Esophagus (tissue), 2 donors: Measurements from ENCODE around the gene UBALD1. TPM values are rescaled to one million over a fixed set of nuclear protein-coding genes. Genes with fewer than 3 reads are reported as not detected.

ENCODE experiments used
- H3K27ac ChIP-seq, 2 donors: one replicate each; pipeline ENCODE4 v1.5.1; 2013; ENCODE audit warnings: low read depth in 2 of 2, mild to moderate bottlenecking in 2 of 2, inconsistent platforms in 1 of 2, low read length in 1 of 2, moderate library complexity in 1 of 2
- H3K27me3 ChIP-seq, 2 donors: one replicate each; pipeline ENCODE4 v1.6.1; 2013; ENCODE audit warnings: low read length in 2 of 2, control low read depth in 1 of 2, mild to moderate bottlenecking in 1 of 2; ENCODE audit not compliant: insufficient read depth in 2 of 2, control insufficient read depth in 1 of 2
- H3K36me3 ChIP-seq, 2 donors: one replicate each; pipeline ENCODE4 v1.6.1; 2013; ENCODE audit warnings: low read length in 1 of 2; ENCODE audit not compliant: control insufficient read depth in 2 of 2, insufficient read depth in 2 of 2
- H3K4me1 ChIP-seq, 2 donors: one replicate each; pipeline ENCODE4 v1.6.1; 2013; ENCODE audit warnings: low read length in 1 of 2; ENCODE audit not compliant: control insufficient read depth in 2 of 2, insufficient read depth in 2 of 2
- H3K4me3 ChIP-seq, 2 donors: one replicate each; pipeline ENCODE4 v1.5.1; 2013; ENCODE audit warnings: low read length in 2 of 2, mild to moderate bottlenecking in 2 of 2, low read depth in 1 of 2, moderate library complexity in 1 of 2
- H3K9me3 ChIP-seq, 2 donors: one replicate each; pipeline ENCODE4 v1.6.1; 2013; ENCODE audit warnings: mild to moderate bottlenecking in 2 of 2, low read depth in 1 of 2, low read length in 1 of 2, moderate library complexity in 1 of 2; ENCODE audit not compliant: control insufficient read depth in 2 of 2, insufficient read depth in 1 of 2
- WGBS, 2 donors: extraction: QIAGEN DNeasy Blood & Tissue Kit; methylation state at CpG; one replicate each; pipeline ENCODE4 v1.1.7; 2013; 5-methylcytosine and 5-hydroxymethylcytosine counted together
- polyA plus RNA-seq, 2 donors: library from polyadenylated mRNA; stranded (reverse); fragments of 200-250 nt; gene quantifications; one replicate each; pipeline ENCODE4 v1.2.3, GENCODE V29; 2013
- donor health status: healthy with polysubstance abuse.
- donor health status: Bipolar disorder and iron deficiency.

Gene UBALD1
- polyA plus RNA-seq, 2 donors: 18.6 to 34.7 TPM

DNA sequence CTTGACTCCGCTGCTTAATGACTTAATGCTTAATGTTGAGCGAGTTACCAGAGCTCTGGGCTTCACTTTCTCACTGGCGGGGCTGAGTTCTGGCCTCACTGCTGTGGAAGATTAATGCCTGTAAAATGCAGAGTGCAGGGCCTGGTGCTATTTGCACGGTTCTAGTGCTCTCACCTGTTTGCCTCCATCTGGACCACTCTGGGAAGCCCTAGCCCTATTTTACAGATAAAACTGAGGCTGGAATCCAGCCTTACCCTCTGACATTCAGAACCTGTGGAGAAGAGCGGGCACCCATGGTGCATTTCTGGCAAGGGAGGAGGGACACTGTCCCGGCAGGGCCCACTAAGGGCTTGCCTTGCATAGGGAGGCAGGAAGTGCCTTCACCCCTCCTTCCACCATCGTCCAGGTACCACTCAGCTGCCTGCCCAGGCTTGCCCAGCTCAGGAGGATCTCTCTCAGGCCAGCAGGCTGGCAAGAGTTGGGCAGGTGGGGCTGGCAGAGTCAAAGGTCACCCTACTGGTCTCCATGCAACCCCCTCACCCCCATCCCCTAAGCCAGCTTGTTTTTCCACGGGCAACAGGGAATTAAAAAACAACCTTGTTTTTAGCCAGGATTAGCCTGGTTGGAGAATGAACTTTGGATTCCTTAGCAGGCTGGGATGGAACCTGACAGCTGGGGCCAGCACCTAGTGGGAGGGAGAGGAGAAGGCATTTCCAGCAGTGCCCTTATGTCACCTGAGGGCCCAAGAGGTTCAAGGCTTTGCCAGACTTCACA lies 4.1 kb upstream of the UBALD1 start:
- 62 to 65% methylated on average over 8 of the region's 8 CpGs for WGBS, 2 donors
- H3K4me1 ChIP-seq: peaks cover 16 to 19% of the 10 kb centered on the region in 2 donors
- no peaks in the 10 kb centered on the region for H3K27me3 ChIP-seq
- H3K27ac ChIP-seq: no peak overlapping the region
- no peaks in the 10 kb centered on the region for H3K36me3 ChIP-seq
- H3K4me3 ChIP-seq: no peak overlapping the region
- no peaks in the 10 kb centered on the region for H3K9me3 ChIP-seq

DNA sequence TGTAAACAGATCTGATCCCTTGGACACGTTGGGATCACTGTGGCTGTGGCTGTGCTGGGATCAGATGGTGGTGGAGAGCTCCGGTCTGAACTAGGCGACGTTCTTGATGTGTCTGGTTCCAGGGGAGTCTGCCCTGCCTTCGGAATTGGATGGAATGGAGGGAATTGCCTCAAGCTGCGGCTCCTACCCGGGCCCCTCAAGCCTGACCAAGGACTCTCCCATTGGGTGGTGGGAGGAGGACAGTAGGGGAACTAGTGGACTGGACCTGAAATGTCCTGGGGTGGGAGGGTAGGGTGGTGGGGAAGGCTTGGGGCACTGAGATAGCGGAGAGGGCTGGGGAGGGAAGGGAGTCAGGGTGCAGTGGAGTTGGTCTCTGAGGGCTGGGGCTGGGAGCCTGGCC lies 3.2 kb upstream of the UBALD1 start:
- H3K4me3 ChIP-seq: no peak overlapping the region
- H3K36me3 ChIP-seq: no peaks in the 10 kb centered on the region
- no peak overlapping the region for H3K27ac ChIP-seq
- peaks cover 19 to 26% of the 10 kb centered on the region in 2 donors for H3K4me1 ChIP-seq
- H3K9me3 ChIP-seq: no peaks in the 10 kb centered on the region
- no peaks in the 10 kb centered on the region for H3K27me3 ChIP-seq
- WGBS, 2 donors: 85 to 88% methylated on average over 8 of the region's 8 CpGs

DNA sequence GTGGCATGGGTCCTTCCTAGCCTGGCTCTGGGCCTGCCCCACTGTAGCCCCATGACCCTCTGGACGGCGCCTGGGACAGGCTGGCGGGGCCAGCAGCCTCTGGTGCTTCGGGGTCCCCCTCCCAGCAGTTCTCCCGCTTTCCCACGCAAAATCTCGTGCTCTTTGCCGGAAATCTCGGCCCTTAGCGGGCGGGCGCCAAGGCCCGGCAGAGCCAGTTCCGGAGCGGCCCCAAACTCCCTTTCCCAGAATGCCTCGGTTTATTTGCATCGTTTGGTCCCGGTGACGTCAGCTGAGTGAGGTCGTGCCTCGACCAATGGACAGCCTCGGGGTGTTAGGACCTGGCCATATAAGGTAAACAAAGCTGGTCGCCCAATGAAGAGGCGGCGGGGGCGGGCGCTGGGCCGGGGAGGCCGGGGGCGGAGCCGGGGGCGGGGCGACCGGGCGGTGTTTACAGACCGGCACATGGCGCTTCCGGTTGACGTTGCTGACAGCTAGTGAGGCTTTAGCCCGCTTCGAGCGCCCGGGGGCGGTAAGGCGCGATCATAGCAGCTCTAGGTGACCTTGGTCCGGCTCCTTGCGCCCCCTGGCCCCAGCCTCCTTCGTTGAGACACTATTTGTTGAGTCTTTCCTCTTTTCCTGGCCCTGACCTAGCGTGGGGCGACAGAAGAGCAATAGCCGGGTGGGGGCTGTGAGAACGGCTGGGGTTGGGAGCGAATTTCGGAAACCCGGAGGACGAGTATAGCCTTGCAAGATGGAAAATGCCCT lies 1.5 kb upstream of the UBALD1 start:
- Histone ChIP-seq H3K4me1 (peaks cover 21 to 38% of the 10 kb centered on the region in 2 donors), H3K27ac (peak overlapping the region; percentile 95 to 97), H3K4me3 (peak overlapping the region; percentile 49 to 66), H3K9me3 (no peaks in the 10 kb centered on the region), H3K36me3 (no peaks in the 10 kb centered on the region), H3K27me3 (no peaks in the 10 kb centered on the region)
- 1% methylated on average over 53 to 57 of the region's 57 CpGs for WGBS, 2 donors

DNA sequence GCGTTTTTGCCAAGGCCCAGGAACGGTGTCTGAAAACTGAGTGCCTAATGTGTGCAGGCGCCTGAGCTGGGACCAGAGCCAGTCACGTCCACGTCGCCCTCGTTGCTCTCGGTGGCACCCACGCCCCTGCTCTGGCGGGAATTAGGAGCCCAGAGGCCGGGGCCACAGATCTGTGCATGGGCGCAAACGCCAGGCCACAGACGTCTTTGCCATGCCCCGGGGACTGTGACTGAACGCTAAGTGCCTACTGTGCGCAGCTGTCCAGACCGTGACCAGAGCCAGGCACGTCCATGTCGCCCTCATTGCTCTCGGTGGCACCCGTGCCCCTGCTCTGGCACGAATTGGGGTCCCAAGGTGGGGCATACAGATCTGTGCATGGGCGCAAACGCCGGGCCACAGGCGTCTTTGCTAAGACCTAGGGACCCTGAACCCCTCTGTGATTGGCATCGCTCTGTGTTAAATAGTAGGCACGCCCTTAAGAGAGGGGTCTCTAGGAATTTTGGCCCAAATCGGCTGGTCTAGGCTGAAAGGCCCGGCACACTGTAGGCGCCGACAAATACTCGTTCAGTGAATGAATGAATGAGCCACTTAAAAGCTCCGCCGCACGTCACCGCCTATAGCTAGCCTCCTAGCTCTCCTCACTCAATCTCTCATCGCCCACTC lies 827 bp upstream of the UBALD1 start:
- whole genome bisulfite sequencing, 2 donors: 66 to 73% methylated on average over 39 of the region's 39 CpGs
- Histone ChIP-seq H3K4me3 (peak overlapping the region; percentile 39 to 85), H3K27me3 (no peaks in the 10 kb centered on the region), H3K4me1 (peaks cover 21 to 41% of the 10 kb centered on the region in 2 donors), H3K9me3 (no peaks in the 10 kb centered on the region), H3K36me3 (peaks cover 0 to 1% of the 10 kb centered on the region in 2 donors), H3K27ac (peak overlapping the region; percentile 84 to 95)

DNA sequence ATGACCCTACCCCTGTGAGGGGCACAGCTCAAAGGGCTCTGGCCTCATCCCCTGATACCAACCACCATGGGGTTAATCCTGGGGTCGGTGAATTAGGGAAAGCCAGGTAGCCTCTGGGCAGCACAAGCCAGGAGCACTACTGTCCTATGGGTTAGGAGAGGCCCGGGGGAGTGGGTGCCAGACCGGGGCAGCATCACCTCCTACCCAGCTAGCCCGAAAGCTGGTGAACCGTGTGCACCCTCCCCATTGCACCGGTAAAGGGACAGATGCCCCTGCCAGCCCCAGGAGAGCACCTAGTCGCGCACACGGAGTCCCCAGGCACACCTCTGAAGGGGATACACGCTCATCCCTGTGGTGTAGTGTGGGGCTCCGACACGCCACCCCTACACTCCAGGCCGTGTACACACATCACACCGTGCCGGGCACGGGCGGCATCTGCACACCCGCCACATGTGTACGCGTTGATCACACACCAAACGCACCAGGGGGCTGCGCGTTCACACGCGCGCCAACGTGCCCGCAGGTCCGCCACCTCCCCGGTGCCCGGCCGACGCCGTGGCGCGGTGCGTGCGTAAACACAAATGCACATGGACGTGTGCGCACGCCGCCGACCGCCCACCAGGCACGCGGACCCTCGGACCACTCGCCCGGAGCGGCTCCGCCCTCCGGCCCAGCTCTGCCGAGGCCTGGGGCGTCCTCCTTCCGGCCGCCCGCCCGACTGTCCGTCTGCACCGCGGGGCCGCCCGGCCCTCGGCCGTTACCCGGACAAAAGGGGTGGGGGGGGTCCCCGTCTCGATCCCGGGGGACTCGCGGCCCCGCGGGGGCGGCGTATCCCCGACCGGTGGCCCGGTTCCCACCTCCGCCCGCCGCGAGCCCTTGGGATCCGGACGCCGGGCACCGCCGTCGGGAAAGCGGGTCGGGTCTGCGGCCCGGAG lies 785 bp downstream of the UBALD1 start:
- H3K4me1 ChIP-seq: peaks cover 18 to 40% of the 10 kb centered on the region in 2 donors
- H3K9me3 ChIP-seq: no peaks in the 10 kb centered on the region
- peak overlapping the region; percentile 84 to 95 for H3K27ac ChIP-seq
- peaks cover 4 to 12% of the 10 kb centered on the region in 2 donors for H3K36me3 ChIP-seq
- H3K4me3 ChIP-seq: peak overlapping the region; percentile 85 to 95
- WGBS, 2 donors: 1 to 2% methylated on average over 56 to 92 of the region's 92 CpGs
- no peaks in the 10 kb centered on the region for H3K27me3 ChIP-seq

DNA sequence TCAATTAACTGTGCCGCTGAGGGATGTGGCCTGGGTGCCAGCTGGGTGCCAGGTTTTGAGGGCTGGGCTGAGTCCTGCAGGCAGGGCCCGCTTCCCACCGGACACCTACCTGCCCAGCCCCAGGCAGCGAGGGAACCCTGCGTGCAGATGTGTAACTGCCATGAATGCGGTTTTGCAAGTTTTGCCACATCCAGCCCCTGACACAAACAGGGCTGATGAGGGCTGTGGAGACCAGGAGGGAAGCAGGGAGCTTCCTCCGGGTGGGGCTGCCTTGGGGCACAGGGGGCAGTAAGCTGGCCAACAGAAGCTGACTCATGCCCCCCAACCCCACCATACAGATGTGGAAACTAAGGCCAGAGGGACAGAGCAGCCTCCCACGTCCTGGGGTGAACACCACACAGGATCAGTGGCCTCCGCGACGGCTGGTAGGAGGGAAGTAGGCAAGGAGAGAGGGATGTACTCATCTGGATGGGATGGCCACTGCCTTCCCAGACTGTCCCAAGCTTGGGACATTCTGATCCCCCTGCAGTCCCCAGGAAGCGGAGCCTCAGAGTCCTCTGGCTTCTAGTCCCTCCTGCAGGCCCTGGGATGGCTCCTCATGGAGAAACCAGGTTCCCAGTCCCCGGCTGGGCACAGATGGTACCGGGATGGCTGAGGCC lies 1.6 kb downstream of the UBALD1 start:
- H3K36me3 ChIP-seq: peaks cover 4 to 19% of the 10 kb centered on the region in 2 donors
- H3K27ac ChIP-seq: peak overlapping the region; percentile 47 to 65
- peak overlapping the region; percentile 85 to 95 for H3K4me3 ChIP-seq
- peaks cover 13 to 34% of the 10 kb centered on the region in 2 donors for H3K4me1 ChIP-seq
- WGBS, 2 donors: 35 to 39% methylated on average over 14 of the region's 14 CpGs
- H3K9me3 ChIP-seq: no peaks in the 10 kb centered on the region
- no peaks in the 10 kb centered on the region for H3K27me3 ChIP-seq

DNA sequence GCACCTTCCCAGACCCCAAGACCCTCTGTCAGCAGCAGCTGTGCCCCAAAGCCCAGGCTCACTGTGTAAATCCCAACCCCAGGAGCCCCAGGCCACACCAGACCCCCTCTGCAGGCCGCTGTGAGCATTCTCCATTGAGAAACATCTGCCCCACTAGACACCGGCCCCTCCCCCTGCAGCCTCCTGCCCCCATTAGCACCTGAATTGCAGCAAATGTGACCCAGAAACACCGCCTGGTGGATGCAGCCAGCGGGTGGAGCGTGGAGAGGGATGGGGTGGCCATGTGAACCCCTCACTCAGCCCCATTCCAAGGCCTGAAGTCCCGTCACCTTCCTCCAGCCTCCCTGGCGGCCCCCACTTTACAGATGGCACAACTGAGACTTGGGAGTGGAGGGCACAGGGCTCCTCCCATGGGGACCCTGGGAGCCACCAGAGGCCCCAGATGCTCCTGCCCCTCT lies 2.2 kb downstream of the UBALD1 start:
- Histone ChIP-seq H3K4me3 (peak overlapping the region; percentile 85 to 95), H3K36me3 (peaks cover 9 to 25% of the 10 kb centered on the region in 2 donors), H3K27ac (peak overlapping the region in 1 of 2 donors; percentile 1), H3K27me3 (no peaks in the 10 kb centered on the region), H3K9me3 (no peaks in the 10 kb centered on the region), H3K4me1 (peaks cover 13 to 34% of the 10 kb centered on the region in 2 donors)
- WGBS, 2 donors: 81 to 89% methylated on average over 7 of the region's 7 CpGs

DNA sequence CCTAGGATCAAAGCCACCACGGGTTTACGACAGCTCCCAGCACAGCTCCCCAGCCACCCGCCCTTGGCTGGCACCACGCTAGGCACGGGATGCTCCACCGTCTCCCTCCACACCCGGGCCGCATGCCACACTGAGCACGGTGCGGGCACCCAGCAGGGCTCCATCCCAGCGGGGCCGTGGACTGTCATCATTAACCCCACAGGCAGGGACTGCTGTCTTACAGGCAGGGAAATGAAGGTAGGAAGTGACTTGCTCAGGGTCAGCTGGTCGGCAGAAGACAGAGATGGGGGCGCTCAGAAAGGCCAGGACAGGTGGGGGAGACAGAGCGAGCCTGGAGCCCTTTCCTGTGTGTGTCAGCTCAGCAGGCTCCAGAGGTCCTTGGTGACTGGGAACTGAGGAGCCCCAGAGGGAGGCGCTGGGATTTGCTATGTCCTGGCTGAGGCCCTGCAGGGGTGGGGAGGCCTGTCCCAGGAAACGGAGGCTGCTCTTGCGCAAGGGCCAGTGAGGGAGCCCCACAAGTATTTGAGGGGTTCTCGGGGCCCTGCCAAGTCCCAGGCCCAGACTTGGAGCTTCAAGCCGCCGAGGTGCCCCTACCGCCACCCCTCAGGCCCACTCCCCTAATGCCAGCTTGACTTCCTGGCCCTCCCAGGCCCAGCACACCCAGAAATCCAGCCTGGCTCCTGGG lies 3.2 kb downstream of the UBALD1 start:
- Histone ChIP-seq H3K4me3 (peak overlapping the region in 1 of 2 donors; percentile 1), H3K4me1 (peaks cover 13 to 37% of the 10 kb centered on the region in 2 donors), H3K9me3 (no peaks in the 10 kb centered on the region), H3K27me3 (no peaks in the 10 kb centered on the region), H3K36me3 (peaks cover 9 to 27% of the 10 kb centered on the region in 2 donors), H3K27ac (peak overlapping the region in 1 of 2 donors; percentile 29)
- 57 to 71% methylated on average over 20 to 22 of the region's 22 CpGs for WGBS, 2 donors
